Osteoblast (primary cell): ENCODE data around the gene MAGI1. TPM values are rescaled to one million over a fixed set of nuclear protein-coding genes. Genes with fewer than 3 reads are reported as not detected.

ENCODE experiments used
- DNase-seq: peaks from one replicate; pipeline ENCODE4 v3.0.0; 2011; ENCODE audit warnings: low spot score, mixed read lengths; ENCODE audit not compliant: insufficient read length; ENCODE audit errors: missing footprints
- H2AFZ ChIP-seq: 2 replicates; pipeline ENCODE4 v1.6.0; 2011; ENCODE audit warnings: mild to moderate bottlenecking, low read length
- H3K27ac ChIP-seq: 2 replicates; pipeline ENCODE4 v1.5.1; 2011; ENCODE audit warnings: mild to moderate bottlenecking, low read depth, low read length, moderate library complexity
- H3K27me3 ChIP-seq: 2 replicates; pipeline ENCODE4 v1.6.0; 2012; ENCODE audit warnings: mild to moderate bottlenecking, control low read depth, inconsistent platforms, low read length, moderate library complexity; ENCODE audit not compliant: insufficient read depth
- H3K36me3 ChIP-seq: 2 replicates; pipeline ENCODE4 v1.5.1; 2011; ENCODE audit warnings: mild to moderate bottlenecking, low read length, control low read depth, moderate library complexity; ENCODE audit not compliant: insufficient read depth
- H3K4me1 ChIP-seq: 2 replicates; pipeline ENCODE4 v1.5.1; 2011; ENCODE audit warnings: mild to moderate bottlenecking, low read length, control low read depth, moderate library complexity; ENCODE audit not compliant: insufficient read depth
- H3K4me2 ChIP-seq: 2 replicates; pipeline ENCODE4 v1.6.0; 2011; ENCODE audit warnings: mild to moderate bottlenecking, low read length; ENCODE audit not compliant: insufficient read depth
- H3K4me3 ChIP-seq: fragments of 200-600 bp; sonication (generic); 3 replicates; pipeline ENCODE4 v1.5.1; 2012; ENCODE audit warnings: mild to moderate bottlenecking, low read length, inconsistent platforms; ENCODE audit not compliant: insufficient read depth
- H3K79me2 ChIP-seq: 2 replicates; pipeline ENCODE4 v1.6.0; 2012; ENCODE audit warnings: mild to moderate bottlenecking, low read length, control low read depth, inconsistent platforms; ENCODE audit not compliant: insufficient read depth
- H3K9me3 ChIP-seq: 2 replicates; pipeline ENCODE4 v1.5.1; 2011; ENCODE audit warnings: low read depth, low read length, control low read depth
- H4K20me1 ChIP-seq: 2 replicates; pipeline ENCODE4 v1.6.0; 2012; ENCODE audit warnings: mild to moderate bottlenecking, low read length, control low read depth; ENCODE audit not compliant: insufficient read depth
- CTCF ChIP-seq: IDR thresholded peaks from 2 replicates; pipeline ENCODE4 v1.5.1; 2011; ENCODE audit warnings: mild to moderate bottlenecking, low read depth, low read length, moderate library complexity; ENCODE audit errors: extremely low read depth
- total RNA-seq: library from RNA; depleted of rRNA; stranded (reverse); fragments of >200 nt; gene quantifications from 2 replicates; pipeline ENCODE4 v1.2.3, GENCODE V29; 2012

Gene MAGI1
- total RNA-seq, 1 donor = 66.6 TPM

- peaks cover 83% of the 10 kb centered on the region for H3K79me2 ChIP-seq
- no peak overlapping the region for H3K4me3 ChIP-seq
- H2AFZ ChIP-seq = no peak overlapping the region
- TF ChIP-seq CTCF = no peak
- DNase-seq = no peak
- H3K4me1 ChIP-seq = peaks cover 66% of the 10 kb centered on the region
- H3K9me3 ChIP-seq = no peaks in the 10 kb centered on the region
- H3K27me3 ChIP-seq = no peaks in the 10 kb centered on the region
- H4K20me1 ChIP-seq = peaks cover 5% of the 10 kb centered on the region
- H3K36me3 ChIP-seq = no peaks in the 10 kb centered on the region
- H3K27ac ChIP-seq = peak overlapping the region; percentile 87
- H3K4me2 ChIP-seq = peak overlapping the region; percentile 70
These were observed 85.9 kb downstream of the MAGI1 start for GRCh38 chr3:65952842-65953241.

- Histone ChIP-seq H4K20me1 (peaks cover 5% of the 10 kb centered on the region), H3K79me2 (peaks cover 78% of the 10 kb centered on the region), H3K4me3 (no peak overlapping the region), H3K27ac (peak overlapping the region; percentile 59), H3K36me3 (no peaks in the 10 kb centered on the region), H3K27me3 (no peaks in the 10 kb centered on the region), H2AFZ (no peak overlapping the region), H3K9me3 (no peaks in the 10 kb centered on the region), H3K4me2 (peak overlapping the region; percentile 60), H3K4me1 (peaks cover 70% of the 10 kb centered on the region)
- DNase-seq = peak; percentile 64
- TF ChIP-seq CTCF = no peak
These were observed 86.7 kb downstream of the MAGI1 start for GRCh38 chr3:65951836-65952505.

- Histone ChIP-seq H3K4me3 (no peak overlapping the region), H3K4me1 (peaks cover 70% of the 10 kb centered on the region)
- no peak for DNase-seq
These were observed 88.1 kb downstream of the MAGI1 start for GRCh38 chr3:65950340-65951326.

More at GRCh38 chr3:65950340-65951326, 88.1 kb downstream of the MAGI1 start:
- Histone ChIP-seq H3K36me3 (no peaks in the 10 kb centered on the region), H3K9me3 (no peaks in the 10 kb centered on the region), H2AFZ (no peak overlapping the region), H3K27me3 (no peaks in the 10 kb centered on the region), H4K20me1 (peaks cover 5% of the 10 kb centered on the region), H3K4me2 (no peak overlapping the region), H3K27ac (no peak overlapping the region), H3K79me2 (peaks cover 71% of the 10 kb centered on the region)
- TF ChIP-seq CTCF = no peak
